ENCODE results near the gene KLK1.
"Not testable (repeated sequence)": the region's sequence is repeated elsewhere in the genome, so short reads cannot be mapped to it uniquely, and the experiment has no call there.

Gene KLK1

DNA sequence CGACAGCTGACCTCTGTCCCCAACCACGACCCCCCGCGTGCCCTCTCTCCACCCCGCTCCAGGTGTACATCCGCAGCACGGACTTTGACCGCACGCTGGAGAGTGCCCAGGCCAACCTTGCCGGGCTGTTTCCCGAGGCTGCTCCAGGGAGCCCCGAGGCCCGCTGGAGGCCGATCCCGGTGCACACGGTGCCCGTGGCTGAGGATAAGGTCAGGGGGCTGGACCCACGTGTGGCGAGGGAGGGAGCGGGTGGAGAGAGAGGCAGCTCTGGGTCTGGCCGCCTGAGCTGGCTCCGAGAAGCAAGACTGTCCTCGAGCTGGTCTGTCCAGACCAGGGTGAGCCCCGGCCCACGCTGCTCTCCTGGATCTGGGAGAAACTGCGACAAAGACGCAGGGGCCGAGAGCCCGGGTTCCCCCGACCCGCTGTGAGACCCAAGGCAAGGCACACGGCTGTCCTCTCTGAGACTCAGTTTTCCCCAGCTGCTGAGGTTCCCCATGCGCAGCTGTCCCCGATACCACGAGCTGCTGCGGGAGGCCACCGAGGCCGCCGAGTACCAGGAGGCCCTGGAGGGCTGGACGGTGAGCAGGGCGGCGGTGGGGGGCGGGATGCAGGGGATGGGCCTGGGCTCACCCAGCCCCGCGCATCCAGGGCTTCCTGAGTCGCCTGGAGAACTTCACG, 31.9 kb downstream of the KLK1 start:
- no peak for DNase-seq

DNA sequence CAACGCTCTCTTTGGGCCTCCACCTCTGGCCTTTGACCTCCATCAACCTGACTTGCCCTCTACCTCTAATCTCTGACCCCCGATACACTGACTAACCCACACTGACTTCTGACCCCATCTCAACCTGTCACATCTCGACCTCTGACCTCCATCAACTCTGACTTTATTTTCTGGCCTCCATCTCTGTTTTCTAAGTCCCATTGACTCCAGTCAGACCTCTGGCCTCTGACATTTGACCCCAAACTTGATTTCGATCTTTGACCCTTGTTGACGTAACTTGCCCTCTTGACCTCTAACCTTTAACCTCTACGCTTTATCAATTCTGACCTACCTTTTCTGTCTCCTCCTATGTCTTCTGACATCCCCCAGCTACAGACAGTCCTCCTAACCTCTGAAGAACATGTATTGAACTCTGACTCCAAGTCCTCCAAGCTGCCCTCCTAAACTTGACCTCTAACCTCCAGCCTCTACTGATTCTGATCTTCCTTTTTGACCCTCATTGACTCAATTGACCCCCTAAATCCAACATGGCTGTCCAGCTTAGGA, 32.6 kb downstream of the KLK1 start:
- DNase-seq = no peak

DNA sequence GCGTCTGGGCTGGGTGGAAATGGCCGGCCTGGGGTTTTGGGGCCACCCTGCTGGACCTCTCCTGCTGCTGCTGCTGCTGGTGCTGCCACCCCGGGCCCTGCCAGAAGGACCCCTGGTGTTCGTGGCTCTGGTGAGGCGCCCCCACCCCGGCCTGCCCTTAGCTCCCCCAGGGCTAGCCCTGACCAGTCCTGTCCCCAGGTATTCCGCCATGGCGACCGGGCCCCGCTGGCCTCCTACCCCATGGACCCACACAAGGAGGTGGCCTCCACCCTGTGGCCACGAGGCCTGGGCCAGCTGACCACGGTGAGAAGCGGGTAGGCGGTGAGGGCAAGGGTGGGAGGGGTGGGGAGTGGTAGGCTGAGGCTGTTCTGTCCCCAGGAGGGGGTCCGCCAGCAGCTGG, 33.2 kb downstream of the KLK1 start, which contains the start of gene ACP4:
TSS of gene ACP4 (plus strand) at position 20 of the 400 bp plus-strand sequence. CDS start at position 20, 0 bp downstream.
- no peak for DNase-seq

DNA sequence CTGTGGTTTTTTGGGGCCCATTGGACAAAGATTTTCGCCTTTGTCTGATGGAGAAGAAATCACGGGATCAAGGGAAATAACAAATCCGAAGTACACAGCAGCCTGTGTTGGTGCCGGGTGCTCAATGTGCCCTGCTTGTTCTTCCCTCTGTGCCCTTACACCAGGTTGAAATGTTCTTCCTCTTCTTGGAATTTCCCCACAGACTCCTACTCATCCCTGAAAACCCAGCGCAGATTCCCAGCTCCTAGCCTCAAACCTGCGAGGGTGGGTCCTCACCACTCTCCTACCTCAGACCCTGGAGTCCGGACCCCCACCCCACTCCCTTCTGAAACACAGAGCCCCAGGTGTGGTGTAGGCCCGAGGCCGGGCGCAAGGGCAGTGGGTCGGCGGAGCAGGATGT, 38.3 kb downstream of the KLK1 start:
- no peak for DNase-seq

DNA sequence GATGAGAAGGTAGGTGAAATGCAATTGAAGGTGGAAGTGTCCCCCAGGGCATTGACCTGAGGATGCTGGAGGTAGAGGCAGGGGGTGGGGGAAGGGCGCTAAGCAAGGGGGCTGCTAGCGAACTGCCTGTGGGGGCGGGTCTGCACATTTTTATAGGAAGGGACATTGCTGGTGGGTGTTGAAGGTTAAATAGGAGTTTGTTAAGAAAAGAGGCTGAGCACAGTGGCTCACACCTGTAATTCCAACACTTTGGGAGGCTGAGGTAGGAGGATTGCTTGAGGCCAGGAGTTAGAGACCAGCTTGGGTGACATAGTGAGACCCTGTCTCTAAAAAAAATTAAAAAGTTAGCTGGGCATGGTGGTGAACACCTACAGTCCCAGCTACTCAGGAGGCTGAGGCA, 38.9 kb downstream of the KLK1 start:
- no peak for DNase-seq

DNA sequence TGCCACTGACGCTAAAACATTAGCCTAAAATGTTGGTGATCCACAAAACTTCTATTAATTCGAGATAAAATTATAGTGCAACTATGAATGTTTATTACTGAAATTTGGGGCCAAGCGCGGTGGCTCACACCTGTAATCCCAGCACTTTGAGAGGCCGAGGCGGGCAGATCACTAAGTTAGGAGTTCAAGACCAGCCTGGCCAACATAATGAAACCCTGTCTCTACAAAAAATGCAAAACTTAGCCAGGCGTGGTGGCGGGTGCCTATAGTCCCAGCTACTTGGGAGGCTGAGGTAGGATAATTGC, 39.8 kb downstream of the KLK1 start:
- DNase-seq = not testable (repeated sequence)

DNA sequence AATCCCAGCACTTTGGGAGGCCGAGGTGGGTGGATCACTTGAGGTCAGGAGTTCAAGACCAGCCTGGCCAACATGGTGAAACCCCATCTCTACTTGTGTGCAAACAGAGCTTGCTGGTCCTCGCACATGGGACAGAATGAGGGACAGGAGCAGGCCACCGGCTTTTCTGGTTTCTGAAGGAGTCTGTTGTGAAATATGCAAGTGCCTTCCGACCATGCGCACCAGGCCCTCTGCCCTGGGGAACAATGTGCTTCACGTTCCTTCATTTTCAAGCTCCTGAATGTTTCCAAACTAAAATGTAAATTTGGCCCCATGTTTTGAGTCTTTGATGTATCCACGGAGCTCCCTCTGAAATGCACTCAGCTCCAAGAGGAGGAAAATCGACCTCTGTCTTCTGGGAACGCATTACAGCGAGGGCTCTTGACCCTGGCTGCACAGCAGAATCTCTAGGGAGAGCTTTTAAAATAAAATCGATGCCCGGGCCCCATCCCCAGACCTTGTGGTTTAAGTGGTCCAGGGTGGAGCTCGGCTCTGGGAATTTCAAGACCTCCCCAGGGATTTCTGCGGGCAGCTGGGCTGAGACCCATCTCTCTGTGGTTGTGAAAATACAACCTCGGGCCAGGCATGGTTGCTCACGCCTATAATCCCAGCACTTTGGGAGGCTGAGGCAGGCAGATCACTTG, 42.7 kb downstream of the KLK1 start:
- no peak for DNase-seq

DNA sequence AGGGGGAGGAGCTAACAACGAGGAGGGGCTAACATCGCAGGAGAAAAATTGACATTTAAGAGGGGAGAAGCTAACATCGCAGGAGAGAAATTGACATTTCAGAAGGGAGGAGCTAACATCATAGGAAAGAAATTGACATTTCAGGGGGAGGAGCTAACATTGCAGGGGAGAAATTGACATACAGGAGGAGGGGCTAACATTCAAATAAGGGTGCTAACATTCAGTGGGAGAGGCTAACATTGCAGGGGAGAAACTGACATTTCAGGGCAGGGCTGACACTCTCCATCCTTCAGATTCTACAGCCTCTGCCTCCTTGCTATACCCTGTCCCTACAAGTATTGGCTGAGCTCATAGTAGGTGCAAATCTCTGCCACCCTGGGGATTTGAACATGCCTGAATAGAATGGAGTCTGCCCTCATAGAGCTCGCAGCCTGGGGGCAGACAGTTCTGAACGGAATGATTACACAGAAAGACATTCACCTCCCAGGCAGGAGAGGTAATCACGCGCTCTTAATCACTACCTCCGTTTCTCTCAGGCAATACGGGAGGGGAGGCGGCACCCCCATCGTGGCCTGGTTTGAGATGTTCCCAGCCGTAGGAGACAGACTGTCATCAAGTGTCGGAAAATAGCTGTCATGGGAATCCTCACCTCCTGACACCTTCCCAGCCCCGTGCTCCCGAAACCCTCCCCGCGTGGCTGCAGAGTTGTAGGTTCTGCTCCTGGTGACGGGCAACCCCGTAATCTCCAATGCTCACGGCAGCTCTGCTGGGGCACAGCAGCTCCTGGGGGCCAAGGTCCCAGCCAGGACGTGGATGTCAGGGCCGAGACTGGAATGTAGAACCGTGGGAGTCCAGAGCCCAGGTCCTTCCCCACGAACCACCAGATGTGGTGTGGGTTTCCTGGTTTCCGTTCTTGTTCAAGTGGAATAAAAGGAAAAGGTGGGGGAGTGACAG, 43.8 kb downstream of the KLK1 start:
- DNase-seq = no peak

DNA sequence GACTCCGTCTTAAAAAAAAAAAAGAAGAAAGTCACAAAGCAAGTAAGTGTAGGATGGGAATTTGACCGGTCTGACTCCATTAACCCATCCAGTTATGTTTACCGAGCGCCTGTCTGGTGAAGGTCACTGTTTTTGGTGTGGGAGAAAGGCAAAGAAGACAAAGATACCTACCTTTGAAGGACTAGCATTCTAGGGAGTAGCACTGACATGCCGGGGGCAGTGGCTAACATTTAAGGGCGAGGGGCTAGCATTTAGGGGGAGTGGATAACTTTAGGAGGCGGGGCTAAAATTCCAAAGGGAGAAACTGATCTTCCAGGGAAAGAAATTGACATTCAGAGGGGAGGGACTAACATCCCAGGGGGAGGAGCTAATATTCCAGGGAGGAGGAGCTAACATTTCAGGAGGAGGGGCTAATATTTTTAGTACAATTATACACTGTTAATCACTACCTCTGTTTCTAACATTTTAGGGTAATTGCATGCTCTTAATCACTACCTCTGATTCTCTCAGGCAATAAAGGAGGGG, 44.6 kb downstream of the KLK1 start:
- DNase-seq = no peak

DNA sequence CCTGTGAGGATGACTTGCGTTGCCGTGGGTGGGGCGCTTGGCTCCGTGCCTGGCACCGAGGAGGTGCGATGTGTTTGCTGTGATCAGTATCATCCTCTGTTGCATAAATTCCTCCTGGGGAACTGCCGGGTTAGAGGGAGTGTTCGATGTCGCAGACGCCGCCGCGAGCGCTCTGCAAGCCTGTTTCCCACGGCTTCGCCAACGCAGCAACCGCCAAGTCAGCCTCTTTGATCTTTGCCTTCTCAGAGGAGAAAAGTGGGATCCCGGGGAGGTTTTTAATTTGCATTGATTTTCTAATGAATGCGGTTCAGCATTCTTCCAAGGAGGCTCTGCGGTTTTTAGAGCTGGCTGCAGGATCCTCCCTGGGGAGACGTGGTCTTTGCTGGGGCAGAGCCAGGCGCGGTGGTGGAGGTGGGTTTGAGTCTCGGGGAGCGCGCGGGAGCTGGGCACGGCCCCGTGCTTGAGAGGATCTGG, 45.7 kb downstream of the KLK1 start:
- no peak for DNase-seq

DNA sequence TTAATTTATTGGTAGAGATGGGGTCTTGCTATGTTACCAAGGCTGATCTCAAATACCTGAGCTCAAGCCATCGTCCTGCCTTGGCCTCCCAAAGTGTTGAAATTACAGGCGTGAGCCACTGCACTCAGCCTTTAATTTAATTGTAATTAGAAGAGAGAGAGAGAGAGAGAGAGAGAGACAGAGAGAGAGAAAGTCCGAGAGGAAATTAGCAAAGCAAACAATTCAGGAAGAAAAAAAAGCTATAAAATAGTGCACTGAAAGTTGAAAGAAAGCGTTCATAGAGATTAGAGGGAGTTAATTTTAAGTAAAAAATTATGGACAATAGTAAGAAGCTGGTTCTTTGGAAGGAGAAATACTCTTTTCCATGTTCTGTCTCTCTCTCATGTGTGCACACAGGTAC, 46.3 kb downstream of the KLK1 start:
- DNase-seq = no peak

DNA sequence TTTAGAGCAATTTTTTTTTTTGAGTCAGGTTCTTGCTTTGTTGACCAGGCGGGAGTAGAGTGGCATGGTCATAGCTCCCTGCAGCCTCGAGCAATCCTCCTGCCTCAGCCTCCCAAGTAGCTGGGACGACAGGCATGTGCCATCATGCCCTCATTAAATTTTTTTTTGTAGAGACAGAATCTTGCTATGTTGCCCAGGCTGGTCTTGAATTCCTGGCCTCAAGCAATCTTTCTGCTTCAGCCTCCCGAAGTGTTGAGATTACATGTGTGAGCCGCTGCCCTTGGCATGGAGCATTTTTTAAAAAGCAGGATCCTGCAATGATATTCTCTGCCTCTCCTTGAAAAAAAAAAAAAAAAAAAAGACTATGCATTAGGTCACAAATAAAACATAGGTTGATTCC, 47.5 kb downstream of the KLK1 start:
- no peak for DNase-seq

DNA sequence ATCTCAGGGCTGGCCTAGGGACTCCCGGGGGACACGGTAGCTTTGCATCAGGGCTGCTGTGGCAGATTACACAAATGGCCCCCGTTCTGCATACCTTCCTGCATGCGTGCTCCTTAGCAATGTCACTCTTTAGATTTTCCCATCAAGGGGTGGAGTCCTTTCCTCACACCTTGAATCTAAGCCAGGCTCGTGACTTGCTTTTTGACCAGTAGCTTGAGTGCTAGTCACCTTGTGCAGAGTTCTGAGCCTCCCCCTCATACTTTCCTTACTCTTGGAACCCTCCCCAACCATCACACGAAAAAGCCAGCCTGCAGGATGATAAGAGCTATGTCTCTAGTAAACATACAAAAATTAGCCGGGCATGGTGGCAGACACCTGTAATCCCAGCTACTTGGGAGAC, 50.1 kb downstream of the KLK1 start:
- not testable (repeated sequence) for DNase-seq

DNA sequence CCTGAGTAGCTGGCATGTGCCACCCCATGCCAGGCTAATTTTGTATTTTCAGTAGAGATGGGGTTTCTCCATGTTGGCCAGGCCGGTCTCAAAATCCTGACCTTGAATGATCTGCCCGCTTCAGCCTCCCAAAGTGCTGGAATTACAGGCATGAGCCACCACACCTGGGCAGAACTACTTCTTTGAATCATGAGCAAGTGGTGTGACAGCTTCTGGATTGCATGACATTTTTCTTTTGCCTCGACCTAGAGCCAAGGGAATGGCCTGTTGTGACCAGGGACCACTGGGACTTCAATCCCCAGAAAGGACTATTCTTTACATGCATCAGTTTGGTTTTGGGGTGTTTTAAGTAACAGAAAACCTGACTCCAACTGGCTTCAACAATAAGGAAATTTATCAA, 50.7 kb downstream of the KLK1 start:
- not testable (repeated sequence) for DNase-seq

DNA sequence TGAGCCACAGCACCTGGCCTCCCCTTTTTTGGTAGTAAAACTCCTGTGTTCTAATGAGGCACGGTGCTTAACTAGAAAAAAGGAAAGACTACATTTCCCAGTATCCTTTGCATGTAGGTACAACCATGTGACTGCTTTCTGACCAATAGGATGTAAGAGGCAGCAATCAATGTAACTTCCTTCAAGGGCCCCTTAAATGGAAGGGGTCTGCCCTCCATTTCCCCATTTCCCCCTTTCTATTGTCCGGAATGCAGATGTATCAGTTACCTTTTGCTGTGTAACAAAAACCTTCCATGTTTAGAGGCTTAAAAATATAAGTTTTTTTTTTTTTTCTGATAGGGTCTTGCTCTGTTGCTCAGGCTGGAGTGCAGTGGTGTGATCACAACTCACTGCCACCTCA, 51.1 kb downstream of the KLK1 start:
- DNase-seq = peak; percentile 49

DNA sequence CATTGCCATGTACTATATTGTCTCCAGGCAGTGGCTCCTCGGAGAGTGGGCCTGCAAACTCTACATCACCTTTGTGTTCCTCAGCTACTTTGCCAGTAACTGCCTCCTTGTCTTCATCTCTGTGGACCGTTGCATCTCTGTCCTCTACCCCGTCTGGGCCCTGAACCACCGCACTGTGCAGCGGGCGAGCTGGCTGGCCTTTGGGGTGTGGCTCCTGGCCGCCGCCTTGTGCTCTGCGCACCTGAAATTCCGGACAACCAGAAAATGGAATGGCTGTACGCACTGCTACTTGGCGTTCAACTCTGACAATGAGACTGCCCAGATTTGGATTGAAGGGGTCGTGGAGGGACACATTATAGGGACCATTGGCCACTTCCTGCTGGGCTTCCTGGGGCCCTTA, 52.7 kb downstream of the KLK1 start:
- DNase-seq = no peak

DNA sequence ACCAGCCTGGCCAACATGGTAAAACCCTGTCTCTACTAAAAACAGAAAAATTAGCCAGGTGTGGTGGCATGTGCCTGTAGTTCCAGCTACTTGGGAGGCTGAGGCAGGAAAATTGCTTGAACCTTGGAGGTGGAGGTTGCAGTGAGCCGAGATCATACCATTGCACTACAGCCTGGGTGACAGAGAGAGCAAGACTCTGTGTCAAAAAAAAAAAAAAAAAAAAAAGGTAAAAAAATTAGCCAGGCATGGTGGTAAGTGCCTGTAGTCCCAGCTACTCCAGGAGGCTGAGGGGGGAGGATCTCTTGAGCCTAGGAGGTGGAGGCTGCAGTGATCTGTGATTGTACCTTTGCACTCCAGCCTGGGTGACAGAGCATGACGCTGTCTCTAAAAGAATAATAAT, 53.4 kb downstream of the KLK1 start, which contains the start of gene GPR32:
TSS of gene GPR32 (plus strand) at position 301 of the 400 bp plus-strand sequence. CDS start 137 bp downstream, outside the sequence.
- not testable (repeated sequence) for DNase-seq
